ENCODE results near the gene STN1. TPM values are rescaled to one million over a fixed set of nuclear protein-coding genes. Genes with fewer than 3 reads are reported as not detected.

STN1 gene
- total and polyA plus RNA-seq, 3 donors from 2014 or later, result 48.2 to 50.5 (median 50.1) TPM

DNA sequence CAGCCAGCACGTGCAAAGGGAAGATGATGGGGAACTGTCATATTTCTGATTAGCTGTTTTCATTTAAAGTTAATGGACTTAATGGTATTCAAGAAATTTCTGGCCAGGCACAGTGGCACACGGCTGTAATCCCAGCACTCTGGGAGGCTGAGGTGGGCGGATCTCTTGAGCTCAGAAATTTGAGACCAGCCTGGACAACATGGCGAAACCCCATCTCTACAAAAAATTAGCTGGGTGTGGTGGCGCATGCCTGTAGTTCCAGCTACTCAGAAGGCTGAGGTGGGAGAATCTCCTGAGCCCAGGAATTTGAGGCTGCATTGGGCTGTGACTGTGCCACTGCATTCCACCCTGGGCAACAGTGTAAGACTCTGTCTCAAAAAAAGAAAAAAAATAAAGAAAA lies 18.7 kb downstream of the STN1 start:
- intact Hi-C loops (cut with DNase I; ENCODE audit: low total_unique reads), result no loop called here
- Histone ChIP-seq H3K36me3 (ENCODE audit: low read depth, missing control alignments) (no peaks in the 10 kb centered on the region), H3K27me3 (no peaks in the 10 kb centered on the region), H3K9me3 (no peaks in the 10 kb centered on the region), H3K4me1 (peaks cover 16% of the 10 kb centered on the region), H3K27ac (no peak overlapping the region), H3K4me3 (no peak overlapping the region)
- no peak for DNase-seq
- 93 to 98% methylated on average over 5 of the region's 5 CpGs for WGBS, 2 donors
- no peak for TF ChIP-seq POLR2A (IDR thresholded peaks at IDR 0.05)
- TF ChIP-seq, protein P1, sequence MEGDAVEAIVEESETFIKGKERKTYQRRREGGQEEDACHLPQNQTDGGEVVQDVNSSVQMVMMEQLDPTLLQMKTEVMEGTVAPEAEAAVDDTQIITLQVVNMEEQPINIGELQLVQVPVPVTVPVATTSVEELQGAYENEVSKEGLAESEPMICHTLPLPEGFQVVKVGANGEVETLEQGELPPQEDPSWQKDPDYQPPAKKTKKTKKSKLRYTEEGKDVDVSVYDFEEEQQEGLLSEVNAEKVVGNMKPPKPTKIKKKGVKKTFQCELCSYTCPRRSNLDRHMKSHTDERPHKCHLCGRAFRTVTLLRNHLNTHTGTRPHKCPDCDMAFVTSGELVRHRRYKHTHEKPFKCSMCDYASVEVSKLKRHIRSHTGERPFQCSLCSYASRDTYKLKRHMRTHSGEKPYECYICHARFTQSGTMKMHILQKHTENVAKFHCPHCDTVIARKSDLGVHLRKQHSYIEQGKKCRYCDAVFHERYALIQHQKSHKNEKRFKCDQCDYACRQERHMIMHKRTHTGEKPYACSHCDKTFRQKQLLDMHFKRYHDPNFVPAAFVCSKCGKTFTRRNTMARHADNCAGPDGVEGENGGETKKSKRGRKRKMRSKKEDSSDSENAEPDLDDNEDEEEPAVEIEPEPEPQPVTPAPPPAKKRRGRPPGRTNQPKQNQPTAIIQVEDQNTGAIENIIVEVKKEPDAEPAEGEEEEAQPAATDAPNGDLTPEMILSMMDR (IDR thresholded peaks at IDR 0.05), result no peak

DNA sequence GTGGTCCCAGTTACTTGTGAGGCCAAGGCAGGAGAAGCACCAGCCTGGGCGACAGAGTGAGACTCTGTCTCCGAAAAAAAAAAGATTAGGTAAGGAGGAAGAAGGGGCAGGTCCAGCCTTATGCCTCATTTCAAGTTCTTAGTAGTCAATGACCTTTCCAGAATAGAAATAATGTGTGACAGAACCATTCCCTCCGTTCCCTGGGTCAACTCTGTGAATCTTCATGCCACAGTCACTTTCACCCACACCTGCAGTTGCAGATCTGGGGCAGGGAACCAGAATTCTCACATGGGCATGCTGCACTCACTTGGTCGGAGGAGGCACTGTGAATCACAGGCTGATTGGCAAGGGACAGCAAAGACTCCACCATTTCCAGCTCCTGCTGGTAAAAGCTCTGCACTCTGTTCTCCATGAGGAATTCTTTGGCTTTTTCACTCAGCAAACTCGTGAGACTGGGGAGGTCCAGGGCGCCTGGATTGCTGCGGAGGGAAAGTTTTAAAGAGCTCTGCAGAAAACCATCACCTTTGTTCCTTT lies 20.7 kb downstream of the STN1 start:
- Histone ChIP-seq H3K9me3 (no peaks in the 10 kb centered on the region), H3K36me3 (ENCODE audit: low read depth, missing control alignments) (no peaks in the 10 kb centered on the region), H3K4me1 (peaks cover 21% of the 10 kb centered on the region), H3K27ac (peak overlapping the region; percentile 16 to 36), H3K27me3 (no peaks in the 10 kb centered on the region), H3K4me3 (no peak overlapping the region)
- 60 to 68% methylated on average over 7 of the region's 7 CpGs for WGBS, 2 donors
- TF ChIP-seq POLR2A (IDR thresholded peaks at IDR 0.05), result no peak
- TF ChIP-seq, protein P1 (IDR thresholded peaks at IDR 0.05), result no peak
- intact Hi-C loops (cut with DNase I; ENCODE audit: low total_unique reads), result no loop called here
- peak; percentile 42 for DNase-seq

DNA sequence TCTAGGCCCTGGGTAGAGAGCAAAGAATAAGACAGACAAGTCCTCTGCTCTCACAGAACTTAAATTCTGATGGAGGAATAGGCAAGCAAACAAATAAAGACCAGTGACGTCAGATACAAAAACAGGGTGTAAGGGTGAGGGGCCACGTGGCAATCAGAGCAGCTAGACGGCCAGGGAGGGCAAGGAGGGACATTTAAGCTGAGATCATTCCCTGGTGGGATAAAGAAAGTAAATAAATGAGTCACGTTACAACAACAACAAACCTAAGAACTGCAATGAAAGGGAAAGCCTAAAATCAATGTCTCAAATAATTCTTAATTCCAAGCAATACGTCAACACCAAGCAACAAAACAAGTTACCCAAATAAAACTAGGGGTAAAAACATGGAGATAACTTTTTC lies 21.8 kb downstream of the STN1 start:
- no peak for DNase-seq
- intact Hi-C loops (cut with DNase I; ENCODE audit: low total_unique reads), result no loop called here

DNA sequence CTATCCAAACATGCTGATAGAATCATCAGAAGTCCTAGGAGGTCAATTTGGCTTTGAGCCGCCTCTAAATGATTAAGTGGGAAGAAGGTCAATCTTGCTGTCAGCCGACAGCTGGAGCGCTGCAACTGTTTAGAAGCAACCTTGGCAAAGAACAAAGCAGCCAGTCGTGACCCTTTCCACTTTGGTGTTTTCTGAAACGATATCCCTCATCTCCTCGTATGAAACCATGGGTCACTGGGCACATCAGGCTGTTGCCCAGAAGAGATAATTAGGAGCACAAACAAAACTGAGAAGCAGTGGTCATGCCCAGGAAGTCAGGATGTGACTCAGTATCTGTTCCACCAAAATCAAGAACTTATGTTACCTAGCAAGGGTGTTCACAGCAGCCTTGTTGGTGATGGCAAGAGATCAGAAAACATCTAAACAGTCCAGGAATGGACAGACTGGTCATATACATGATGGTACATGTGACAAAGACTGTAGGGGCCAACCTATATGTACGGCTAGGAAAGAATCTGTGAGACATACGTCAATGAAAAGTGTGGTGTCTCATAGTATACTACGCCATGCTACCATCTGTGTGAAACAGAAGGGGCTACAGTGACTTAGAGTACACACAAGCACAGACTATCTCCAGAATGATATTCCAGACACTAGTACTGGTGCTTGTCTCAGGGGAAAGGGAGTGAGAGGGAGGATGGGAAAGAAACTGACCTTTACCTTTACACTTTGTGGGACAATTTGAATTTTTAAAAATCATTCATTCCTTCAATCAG lies 22.4 kb downstream of the STN1 start:
- H3K36me3 ChIP-seq (ENCODE audit: low read depth, missing control alignments), result no peaks in the 10 kb centered on the region
- intact Hi-C loops (cut with DNase I; ENCODE audit: low total_unique reads), result no loop called here
- no peaks in the 10 kb centered on the region for H3K9me3 ChIP-seq

More for the DNA sequence above, 21.8 kb downstream of the STN1 start:
- H3K4me3 ChIP-seq, result no peak overlapping the region
- no peaks in the 10 kb centered on the region for H3K27me3 ChIP-seq
- WGBS, 2 donors, result 61 to 67% methylated on average over 5 of the region's 5 CpGs
- no peak for TF ChIP-seq POLR2A (IDR thresholded peaks at IDR 0.05)
- TF ChIP-seq, protein P1 (IDR thresholded peaks at IDR 0.05), result no peak
- peaks cover 21% of the 10 kb centered on the region for H3K4me1 ChIP-seq
- H3K27ac ChIP-seq, result peak overlapping the region; percentile 36 to 64
- no peaks in the 10 kb centered on the region for H3K36me3 ChIP-seq (ENCODE audit: low read depth, missing control alignments)
- no peaks in the 10 kb centered on the region for H3K9me3 ChIP-seq

DNA sequence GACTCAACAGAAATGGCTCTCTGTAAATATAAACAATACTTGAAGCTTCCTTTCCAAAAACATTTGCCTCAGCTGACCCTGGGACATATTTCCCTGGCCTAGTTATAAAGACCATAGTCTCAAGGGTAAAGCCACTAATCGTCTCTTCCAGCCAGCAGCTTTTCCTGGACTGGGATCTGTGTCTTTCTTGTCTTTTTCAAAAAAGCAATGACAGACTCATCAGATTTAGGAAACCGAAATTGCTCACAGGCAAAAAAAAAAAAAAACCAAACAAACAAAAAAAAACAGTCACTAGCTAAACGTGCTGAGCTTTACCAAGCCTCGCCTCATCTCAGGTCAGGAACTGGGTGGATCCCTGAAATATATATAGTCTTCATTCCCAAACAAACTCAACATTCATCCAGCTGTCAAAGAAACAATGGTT lies 23.5 kb downstream of the STN1 start:
- intact Hi-C loops (cut with DNase I; ENCODE audit: low total_unique reads), result no loop called here
- Histone ChIP-seq H3K4me3 (no peak overlapping the region), H3K27me3 (no peaks in the 10 kb centered on the region), H3K4me1 (peaks cover 21% of the 10 kb centered on the region), H3K27ac (peak overlapping the region in 1 of 2 donors; percentile 64), H3K36me3 (ENCODE audit: low read depth, missing control alignments) (no peaks in the 10 kb centered on the region), H3K9me3 (no peaks in the 10 kb centered on the region)
- 28 to 38% methylated on average over 4 of the region's 4 CpGs for WGBS, 2 donors
- DNase-seq, result peak; percentile 43
- no peak for TF ChIP-seq POLR2A (IDR thresholded peaks at IDR 0.05)
- TF ChIP-seq, protein P1 (IDR thresholded peaks at IDR 0.05), result no peak

More for the DNA sequence above, 22.4 kb downstream of the STN1 start:
- no peaks in the 10 kb centered on the region for H3K27me3 ChIP-seq
- TF ChIP-seq POLR2A (IDR thresholded peaks at IDR 0.05), result no peak
- peak overlapping the region; percentile 17 to 64 for H3K27ac ChIP-seq
- WGBS, 2 donors, result 52 to 60% methylated on average over 9 of the region's 9 CpGs
- H3K4me1 ChIP-seq, result peaks cover 21% of the 10 kb centered on the region
- H3K4me3 ChIP-seq, result no peak overlapping the region
- no peak for DNase-seq

Measured in testis (tissue), 3 donors.